Aorta (tissue), 5 donors: ENCODE measurements around the gene GNPTAB. TPM values are rescaled to one million over a fixed set of nuclear protein-coding genes. Genes with fewer than 3 reads are reported as not detected.

ENCODE experiments used
- ATAC-seq: fragments of 200-7000 bp; cut with Tn5 transposase; one replicate; pipeline ENCODE4 v1.9.1; 2022; ENCODE audit warnings: moderate library complexity; ENCODE audit not compliant: low FRiP score
- DNase-seq, 2 donors: peaks; one replicate each; pipeline ENCODE4 v3.0.0-alpha.2; 2020
- H3K27ac ChIP-seq, 2 donors: one replicate each; pipeline ENCODE4 v1.5.1; 2013; ENCODE audit warnings: low read length in 2 of 2, mild to moderate bottlenecking in 2 of 2, moderate library complexity in 2 of 2, control low read depth in 1 of 2, inconsistent platforms in 1 of 2, low read depth in 1 of 2
- H3K27me3 ChIP-seq, 2 donors: one replicate each; pipeline ENCODE4 v1.6.1; 2013; ENCODE audit warnings: control low read depth in 1 of 2, low read length in 1 of 2, mild to moderate bottlenecking in 1 of 2, moderate library complexity in 1 of 2; ENCODE audit not compliant: insufficient read depth in 2 of 2, control insufficient read depth in 1 of 2
- H3K36me3 ChIP-seq, 2 donors: one replicate each; pipeline ENCODE4 v1.6.1; 2013; ENCODE audit warnings: control low read depth in 1 of 2, low read length in 1 of 2, mild to moderate bottlenecking in 1 of 2; ENCODE audit not compliant: insufficient read depth in 2 of 2, control insufficient read depth in 1 of 2
- H3K4me1 ChIP-seq, 2 donors: one replicate each; pipeline ENCODE4 v1.6.1; 2013; ENCODE audit warnings: low read length in 2 of 2, control low read depth in 1 of 2, mild to moderate bottlenecking in 1 of 2, moderate library complexity in 1 of 2; ENCODE audit not compliant: insufficient read depth in 2 of 2, control insufficient read depth in 1 of 2
- H3K4me3 ChIP-seq, 2 donors: one replicate each; pipeline ENCODE4 v1.5.1; 2013; ENCODE audit warnings: low read length in 2 of 2, control low read depth in 1 of 2, mild to moderate bottlenecking in 1 of 2
- H3K9me3 ChIP-seq: one replicate; pipeline ENCODE4 v1.6.1; 2013; ENCODE audit warnings: mild to moderate bottlenecking, low read length; ENCODE audit not compliant: control insufficient read depth
- WGBS, 2 donors: extraction: QIAGEN DNeasy Blood & Tissue Kit; methylation state at CpG; one replicate each; pipeline ENCODE4 v1.1.7; 2013; 5-methylcytosine and 5-hydroxymethylcytosine counted together
- intact Hi-C, 2 donors: fragments of 100-400 bp; cut with DNase I; formaldehyde crosslinking; loops; one replicate each; pipeline versions ENCODE4 v1.14.2 to v1.15.0; 2022
- polyA plus RNA-seq, 2 donors: library from polyadenylated mRNA; stranded (reverse); fragments of 200-250 nt; gene quantifications; one replicate each; pipeline ENCODE4 v1.2.3, GENCODE V29; 2013
- total RNA-seq, 2 donors: library from RNA; stranded (reverse); fragmentation: NEBNext Ultra II Directional; extraction: Animal tissue kit (Norgen Biotek cat#: 25700); gene quantifications; one replicate each; pipeline ENCODE4 v1.2.1, GENCODE V29; 2021
- donor health status: healthy with polysubstance abuse.
- donor health status: Bipolar disorder and iron deficiency.
- donor health status: DM: no; HTN: no; CAD: no.
- donor health status: DM: no; HTN: no; CAD: no.
- donor health status: DM: yes; HTN: yes; CAD: no.

The GNPTAB gene
- total and polyA plus RNA-seq, 4 donors: 9.1 to 43.3 (median 19.2) TPM

- no peaks in the 10 kb centered on the region for H3K27me3 ChIP-seq
- H3K4me3 ChIP-seq: no peak overlapping the region
- DNase-seq (no peak), ATAC-seq (no peak)
- no peak overlapping the region for H3K27ac ChIP-seq
- no peaks in the 10 kb centered on the region for H3K4me1 ChIP-seq
- no peaks in the 10 kb centered on the region for H3K9me3 ChIP-seq
- H3K36me3 ChIP-seq: no peaks in the 10 kb centered on the region
- WGBS, 2 donors: 61% methylated on average over 3 of the region's 3 CpGs
- intact Hi-C loops: no loop called here
Observed at GRCh38 chr12:101804409-101804808, 26.4 kb downstream of the GNPTAB start.

GRCh38 chr12:101803978-101804377 lies 26.8 kb downstream of the GNPTAB start:
- Histone ChIP-seq H3K4me3 (no peak overlapping the region), H3K9me3 (no peaks in the 10 kb centered on the region), H3K27ac (no peak overlapping the region), H3K4me1 (no peaks in the 10 kb centered on the region), H3K36me3 (no peaks in the 10 kb centered on the region), H3K27me3 (no peaks in the 10 kb centered on the region)
- 39 to 49% methylated on average over 5 of the region's 5 CpGs for WGBS, 2 donors
- intact Hi-C loops: no loop called here
- ATAC-seq (no peak), DNase-seq (no peak)

- intact Hi-C loops: no loop called here
- no peak overlapping the region for H3K4me3 ChIP-seq
- H3K9me3 ChIP-seq: no peaks in the 10 kb centered on the region
- no peak for DNase-seq
- H3K4me1 ChIP-seq: no peaks in the 10 kb centered on the region
- no peaks in the 10 kb centered on the region for H3K27me3 ChIP-seq
- no peak overlapping the region for H3K27ac ChIP-seq
- WGBS, 2 donors: 91 to 100% methylated on average over 2 of the region's 2 CpGs
- ATAC-seq: no peak
- H3K36me3 ChIP-seq: peaks cover 0 to 2% of the 10 kb centered on the region in 2 donors
Observed at GRCh38 chr12:101802486-101802885, 28.3 kb downstream of the GNPTAB start.

- no peaks in the 10 kb centered on the region for H3K27me3 ChIP-seq
- ATAC-seq (no peak), DNase-seq (no peak)
- intact Hi-C loops: no loop called here
- peaks cover 0 to 2% of the 10 kb centered on the region in 2 donors for H3K36me3 ChIP-seq
- no peak overlapping the region for H3K4me3 ChIP-seq
- no peaks in the 10 kb centered on the region for H3K4me1 ChIP-seq
- no peak overlapping the region for H3K27ac ChIP-seq
- WGBS, 2 donors: 86 to 88% methylated on average over 3 of the region's 3 CpGs
- H3K9me3 ChIP-seq: no peaks in the 10 kb centered on the region
Observed at GRCh38 chr12:101799774-101800173, 31.0 kb downstream of the GNPTAB start.

GRCh38 chr12:101795786-101796185 lies 35.0 kb downstream of the GNPTAB start:
- intact Hi-C loops: no loop called here
- ATAC-seq: no peak
- Histone ChIP-seq H3K27me3 (no peaks in the 10 kb centered on the region), H3K4me3 (no peak overlapping the region), H3K27ac (no peak overlapping the region), H3K36me3 (peaks cover 0 to 2% of the 10 kb centered on the region in 2 donors), H3K4me1 (no peaks in the 10 kb centered on the region), H3K9me3 (no peaks in the 10 kb centered on the region)
- DNase-seq: no peak
- WGBS, 2 donors: 98 to 99% methylated on average over 4 of the region's 4 CpGs

- intact Hi-C loops: no loop called here
- DNase-seq (no peak), ATAC-seq (no peak)
- H3K36me3 ChIP-seq: peaks cover 0 to 2% of the 10 kb centered on the region in 2 donors
- H3K27me3 ChIP-seq: no peaks in the 10 kb centered on the region
- H3K9me3 ChIP-seq: no peaks in the 10 kb centered on the region
- no peaks in the 10 kb centered on the region for H3K4me1 ChIP-seq
- H3K27ac ChIP-seq: no peak overlapping the region
- H3K4me3 ChIP-seq: no peak overlapping the region
- WGBS, 2 donors: 79 to 90% methylated on average over 1 of the region's 1 CpG
Observed at GRCh38 chr12:101795013-101795412, 35.7 kb downstream of the GNPTAB start.

- no peak for ATAC-seq
- no peaks in the 10 kb centered on the region for H3K9me3 ChIP-seq
- H3K4me3 ChIP-seq: no peak overlapping the region
- intact Hi-C loops: loop anchor here in 1 of 2 donors (5.0 kb wide), 1 partner anchor 33 kb away; no protein-coding TSS in a partner anchor
- H3K36me3 ChIP-seq: peaks cover 0 to 2% of the 10 kb centered on the region in 2 donors
- no peak for DNase-seq
- H3K27me3 ChIP-seq: no peaks in the 10 kb centered on the region
- no peak overlapping the region for H3K27ac ChIP-seq
- H3K4me1 ChIP-seq: no peaks in the 10 kb centered on the region
- WGBS, 2 donors: 87% methylated on average over 2 of the region's 2 CpGs
Observed at GRCh38 chr12:101794574-101794973, 36.2 kb downstream of the GNPTAB start.

- Histone ChIP-seq H3K36me3 (peaks cover 0 to 2% of the 10 kb centered on the region in 2 donors), H3K4me1 (no peaks in the 10 kb centered on the region), H3K27ac (no peak overlapping the region), H3K27me3 (no peaks in the 10 kb centered on the region), H3K4me3 (no peak overlapping the region), H3K9me3 (no peaks in the 10 kb centered on the region)
- 49 to 66% methylated on average over 1 of the region's 1 CpG for WGBS, 2 donors
- DNase-seq (no peak), ATAC-seq (no peak)
- intact Hi-C loops: loop anchor here in 1 of 2 donors (5.0 kb wide), 1 partner anchor 34 kb away; no protein-coding TSS in a partner anchor
Observed at GRCh38 chr12:101793401-101793800, 37.4 kb downstream of the GNPTAB start.

- H3K4me3 ChIP-seq: no peak overlapping the region
- ATAC-seq (no peak), DNase-seq (no peak)
- no peaks in the 10 kb centered on the region for H3K9me3 ChIP-seq
- H3K4me1 ChIP-seq: no peaks in the 10 kb centered on the region
- no peak overlapping the region for H3K27ac ChIP-seq
- no peaks in the 10 kb centered on the region for H3K27me3 ChIP-seq
- intact Hi-C loops: loop anchor here in 1 of 2 donors (5.0 kb wide), 1 partner anchor 35 kb away; no protein-coding TSS in a partner anchor
- no peaks in the 10 kb centered on the region for H3K36me3 ChIP-seq
- 84 to 89% methylated on average over 6 of the region's 6 CpGs for WGBS, 2 donors
Observed at GRCh38 chr12:101792046-101792931, 38.5 kb downstream of the GNPTAB start.
